ENCODE data around the gene ATP2B1. TPM values are rescaled to one million over a fixed set of nuclear protein-coding genes. Genes with fewer than 3 reads are reported as not detected.
A peak's percentile ranks its signal among the peaks of the same experiment; 100 is the strongest.

Gene ATP2B1
- total RNA-seq, 1 experiment from 2014 or later = 48.5 TPM

GRCh38 chr12:89655841-89656240 is 52.8 kb downstream of the ATP2B1 start:
- H3K79me2 ChIP-seq (ENCODE audit: low read length) = peaks cover 88% of the 10 kb centered on the region

GRCh38 chr12:89651192-89651591 is 57.4 kb downstream of the ATP2B1 start:
- intact Hi-C loops (cut with micrococcal nuclease) = no loop called here
- Histone ChIP-seq H4K20me1 (ENCODE audit: low read length) (peaks cover 18% of the 10 kb centered on the region; the same call in 1 of the 2 replicates), H3K4me2 (ENCODE audit: low read length) (no peak overlapping the region), H3K27me3 (ENCODE audit: low read length) (no peaks in the 10 kb centered on the region), H3K27ac (ENCODE audit: low read length) (no peak overlapping the region), H3K9me2 (replicated peaks; ENCODE audit: low read length) (no peaks in the 10 kb centered on the region), H3K9me3 (ENCODE audit: low read length) (no peaks in the 10 kb centered on the region), H2AFZ (ENCODE audit: low read length) (no peak overlapping the region), H3K4me3 (ENCODE audit: low read length) (no peak overlapping the region), H3K4me1 (ENCODE audit: insufficient read depth, low read length) (no peaks in the 10 kb centered on the region), H3K79me2 (ENCODE audit: low read length) (peaks cover 83% of the 10 kb centered on the region), H3F3A (ENCODE audit: low read length, unreplicated experiment) (no peaks in the 10 kb centered on the region), H3K36me3 (ENCODE audit: low read depth, low read length) (peaks cover 36% of the 10 kb centered on the region), H3K9ac (ENCODE audit: low read length) (no peak overlapping the region)
- ATAC-seq (no peak), DNase-seq (no peak)
- TF ChIP-seq EZH2phosphoT487 (IDR thresholded peaks at IDR 0.05; ENCODE audit: borderline replicate concordance, low read length) (no peak), EZH2 (IDR thresholded peaks at IDR 0.05; ENCODE audit: low read length, unreplicated experiment) (no peak), CTCF (conservative IDR thresholded peaks at IDR 0.05; ENCODE audit: low read depth, low read length) (no peak)
- BruUV-seq (replicated peaks) = no TSS peak
- POLR2A ChIA-PET (ENCODE audit: unreplicated experiment) = no interaction called here
- CTCF ChIA-PET = no interaction called here

More at GRCh38 chr12:89655841-89656240, 52.8 kb downstream of the ATP2B1 start:
- intact Hi-C loops (cut with micrococcal nuclease) = no loop called here
- Histone ChIP-seq H4K20me1 (ENCODE audit: low read length) (peaks cover 28% of the 10 kb centered on the region), H2AFZ (ENCODE audit: low read length) (no peak overlapping the region), H3K4me1 (ENCODE audit: insufficient read depth, low read length) (no peaks in the 10 kb centered on the region), H3K4me3 (ENCODE audit: low read length) (no peak overlapping the region), H3K9me3 (ENCODE audit: low read length) (no peaks in the 10 kb centered on the region), H3K36me3 (ENCODE audit: low read depth, low read length) (peaks cover 17% of the 10 kb centered on the region; the same call in 1 of the 2 replicates), H3K4me2 (ENCODE audit: low read length) (no peak overlapping the region), H3K9ac (ENCODE audit: low read length) (no peak overlapping the region), H3K27me3 (ENCODE audit: low read length) (no peaks in the 10 kb centered on the region), H3K27ac (ENCODE audit: low read length) (no peak overlapping the region), H3K9me2 (replicated peaks; ENCODE audit: low read length) (no peaks in the 10 kb centered on the region), H3F3A (ENCODE audit: low read length, unreplicated experiment) (no peaks in the 10 kb centered on the region)
- ChIA-PET POLR2A (ENCODE audit: unreplicated experiment) (no interaction called here), CTCF (no interaction called here)
- DNase-seq = no peak
- no peak for TF ChIP-seq CTCF (conservative IDR thresholded peaks at IDR 0.05; ENCODE audit: low read depth, low read length)
- no peak for TF ChIP-seq EZH2 (IDR thresholded peaks at IDR 0.05; ENCODE audit: low read length, unreplicated experiment)
- no peak for TF ChIP-seq EZH2phosphoT487 (IDR thresholded peaks at IDR 0.05; ENCODE audit: borderline replicate concordance, low read length)
- no TSS peak for BruUV-seq (replicated peaks)
- ATAC-seq = no peak

GRCh38 chr12:89650239-89650638 is 58.4 kb downstream of the ATP2B1 start:
- Histone ChIP-seq H3K27me3 (ENCODE audit: low read length) (no peaks in the 10 kb centered on the region), H3K9me3 (ENCODE audit: low read length) (no peaks in the 10 kb centered on the region), H2AFZ (ENCODE audit: low read length) (no peak overlapping the region), H3K79me2 (ENCODE audit: low read length) (peaks cover 84% of the 10 kb centered on the region), H3K9me2 (replicated peaks; ENCODE audit: low read length) (no peaks in the 10 kb centered on the region), H3K4me1 (ENCODE audit: insufficient read depth, low read length) (no peaks in the 10 kb centered on the region), H3K9ac (ENCODE audit: low read length) (no peak overlapping the region), H3K27ac (ENCODE audit: low read length) (no peak overlapping the region), H4K20me1 (ENCODE audit: low read length) (peaks cover 22% of the 10 kb centered on the region; the same call in 1 of the 2 replicates), H3K4me3 (ENCODE audit: low read length) (no peak overlapping the region), H3K4me2 (ENCODE audit: low read length) (no peak overlapping the region), H3K36me3 (ENCODE audit: low read depth, low read length) (peaks cover 30% of the 10 kb centered on the region), H3F3A (ENCODE audit: low read length, unreplicated experiment) (no peaks in the 10 kb centered on the region)
- TF ChIP-seq EZH2phosphoT487 (IDR thresholded peaks at IDR 0.05; ENCODE audit: borderline replicate concordance, low read length) (no peak), CTCF (conservative IDR thresholded peaks at IDR 0.05; ENCODE audit: low read depth, low read length) (no peak), EZH2 (IDR thresholded peaks at IDR 0.05; ENCODE audit: low read length, unreplicated experiment) (no peak)
- no peak for ATAC-seq
- BruUV-seq (replicated peaks) = no TSS peak
- ChIA-PET POLR2A (ENCODE audit: unreplicated experiment) (no interaction called here), CTCF (no interaction called here)
- intact Hi-C loops (cut with micrococcal nuclease) = no loop called here
- DNase-seq = peak; percentile 22
